Hepatocyte (in vitro differentiated cells): ENCODE measurements around the gene PDSS2.
"Not testable (repeated sequence)": the region's sequence is repeated elsewhere in the genome, so short reads cannot be mapped to it uniquely, and the experiment has no call there.

Experiments
- EZH2 ChIP-seq: fragments of 200-600 bp; sonication (generic); IDR thresholded peaks from 2 replicates; pipeline ENCODE4 v1.6.1; 2016; ENCODE audit warnings: antibody characterized with exemption, mild to moderate bottlenecking, borderline replicate concordance
- EZH2phosphoT487 ChIP-seq: fragments of 200-600 bp; sonication (generic); IDR thresholded peaks from one replicate; pipeline ENCODE4 v1.6.1; 2018; ENCODE audit warnings: antibody characterized with exemption, mild to moderate bottlenecking, low read depth, moderate library complexity; ENCODE audit not compliant: unreplicated experiment, severe bottlenecking
- TF ChIP-seq, protein P1 (sequence below): fragments of 200-600 bp; sonication (generic); IDR thresholded peaks from 2 replicates; pipeline ENCODE4 v1.5.1; 2016; ENCODE audit warnings: antibody characterized with exemption, mild to moderate bottlenecking; ENCODE audit not compliant: poor library complexity

DNA sequence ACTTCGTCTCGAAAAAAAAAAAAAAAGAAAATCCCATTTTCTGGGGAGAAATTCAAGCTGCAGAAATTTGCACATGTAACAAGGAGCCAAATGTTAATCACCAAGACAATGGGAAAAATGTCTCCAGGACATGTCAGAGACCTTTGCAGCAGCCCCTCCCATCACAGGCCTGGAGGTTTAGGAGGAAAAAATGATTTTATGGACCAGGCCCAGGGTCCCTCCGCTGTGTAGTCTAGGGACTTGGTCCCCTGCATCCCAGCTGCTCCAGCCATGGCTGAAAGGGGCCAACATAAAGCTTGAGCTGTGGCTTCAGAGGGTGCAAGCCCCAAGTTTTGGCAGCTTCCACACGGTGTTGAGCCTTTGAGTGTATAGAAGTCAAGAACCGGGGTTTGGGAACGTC lies 33.4 kb downstream of the PDSS2 start:
- TF ChIP-seq, protein P1, sequence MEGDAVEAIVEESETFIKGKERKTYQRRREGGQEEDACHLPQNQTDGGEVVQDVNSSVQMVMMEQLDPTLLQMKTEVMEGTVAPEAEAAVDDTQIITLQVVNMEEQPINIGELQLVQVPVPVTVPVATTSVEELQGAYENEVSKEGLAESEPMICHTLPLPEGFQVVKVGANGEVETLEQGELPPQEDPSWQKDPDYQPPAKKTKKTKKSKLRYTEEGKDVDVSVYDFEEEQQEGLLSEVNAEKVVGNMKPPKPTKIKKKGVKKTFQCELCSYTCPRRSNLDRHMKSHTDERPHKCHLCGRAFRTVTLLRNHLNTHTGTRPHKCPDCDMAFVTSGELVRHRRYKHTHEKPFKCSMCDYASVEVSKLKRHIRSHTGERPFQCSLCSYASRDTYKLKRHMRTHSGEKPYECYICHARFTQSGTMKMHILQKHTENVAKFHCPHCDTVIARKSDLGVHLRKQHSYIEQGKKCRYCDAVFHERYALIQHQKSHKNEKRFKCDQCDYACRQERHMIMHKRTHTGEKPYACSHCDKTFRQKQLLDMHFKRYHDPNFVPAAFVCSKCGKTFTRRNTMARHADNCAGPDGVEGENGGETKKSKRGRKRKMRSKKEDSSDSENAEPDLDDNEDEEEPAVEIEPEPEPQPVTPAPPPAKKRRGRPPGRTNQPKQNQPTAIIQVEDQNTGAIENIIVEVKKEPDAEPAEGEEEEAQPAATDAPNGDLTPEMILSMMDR = not testable (repeated sequence)
- TF ChIP-seq EZH2, EZH2phosphoT487: not testable (repeated sequence)
